WTC11 (cell line): ENCODE measurements around the gene TRAPPC14. TPM values are rescaled to one million over a fixed set of nuclear protein-coding genes. Genes with fewer than 3 reads are reported as not detected.

Source experiments
- ATAC-seq: fragments of 200-7000 bp; cut with Tn5 transposase; 2 replicates; pipeline ENCODE4 v1.10.0; 2021; ENCODE audit warnings: mild to moderate bottlenecking, moderate library complexity
- Bru-seq: library from RNA; stranded (reverse); fragments of 400-500 nt; gene quantifications from one replicate; lab custom pipeline; 2021; lab: Mats Ljungman, UMichigan
- CTCF ChIA-PET: fragments of 300-600 bp; sonication (Branson Sonifier 250); formaldehyde crosslinking; loops from one replicate; lab custom pipeline; 2021; ENCODE audit warnings: antibody characterized with exemption; lab: Charles Lee
- POLR2A ChIA-PET: fragments of 350-600 bp; sonication (Branson Sonifier 250); formaldehyde crosslinking; loops from one replicate; lab custom pipeline; 2021; ENCODE audit warnings: antibody characterized with exemption; lab: Charles Lee
- DNase-seq: peaks from one replicate; pipeline ENCODE4 v3.0.0; 2021; ENCODE audit warnings: low spot score
- H3K27ac Mint-ChIP-seq: 2 replicates; pipeline ENCODE4 v1.8.0; 2021; ENCODE audit warnings: mixed read lengths
- H3K27me3 Mint-ChIP-seq: 2 replicates; pipeline ENCODE4 v1.8.0; 2021; ENCODE audit warnings: low read depth, mild to moderate bottlenecking, moderate library complexity, mixed read lengths
- H3K36me3 Mint-ChIP-seq: 2 replicates; pipeline ENCODE4 v1.8.0; 2021; ENCODE audit warnings: mixed read lengths
- H3K4me1 Mint-ChIP-seq: 2 replicates; pipeline ENCODE4 v1.8.0; 2022; ENCODE audit warnings: mixed read lengths
- H3K4me3 Mint-ChIP-seq: 2 replicates; pipeline ENCODE4 v1.8.0; 2021; ENCODE audit warnings: mild to moderate bottlenecking, moderate library complexity, mixed read lengths
- H3K9me3 Mint-ChIP-seq: 2 replicates; pipeline ENCODE4 v1.8.0; 2021; ENCODE audit warnings: mixed read lengths
- CBFB ChIP-seq: sonication (generic); formaldehyde crosslinking; IDR thresholded peaks from 2 replicates; pipeline ENCODE4 v1.8.1; 2022; ENCODE audit warnings: mild to moderate bottlenecking, low read depth, missing genetic modification reagents
- E2F5 ChIP-seq: sonication (generic); formaldehyde crosslinking; IDR thresholded peaks from 2 replicates; pipeline ENCODE4 v1.8.1; 2022; ENCODE audit warnings: mild to moderate bottlenecking, moderate library complexity, missing genetic modification reagents
- ETV6 ChIP-seq: sonication (generic); formaldehyde crosslinking; IDR thresholded peaks from 2 replicates; pipeline ENCODE4 v1.8.1; 2022; ENCODE audit warnings: mild to moderate bottlenecking, missing genetic modification reagents
- FOXK1 ChIP-seq: sonication (generic); formaldehyde crosslinking; IDR thresholded peaks from 2 replicates; pipeline ENCODE4 v1.8.0; 2022; ENCODE audit warnings: mild to moderate bottlenecking, moderate library complexity, missing genetic modification reagents
- GABPB1 ChIP-seq: sonication (generic); formaldehyde crosslinking; IDR thresholded peaks from 2 replicates; pipeline ENCODE4 v1.8.1; 2023; ENCODE audit warnings: mild to moderate bottlenecking, missing genetic modification reagents
- GTF2I ChIP-seq: fragments of 250-450 bp; sonication (Bioruptor Pico); conservative IDR thresholded peaks from 2 replicates; pipeline ENCODE4 v1.4.0; 2021; ENCODE audit warnings: mild to moderate bottlenecking
- IRF1 ChIP-seq: sonication (generic); formaldehyde crosslinking; IDR thresholded peaks from 2 replicates; pipeline ENCODE4 v1.8.0; 2023; ENCODE audit warnings: missing genetic modification reagents
- PRRX2 ChIP-seq: fragments of 250-450 bp; sonication (Bioruptor Pico); IDR thresholded peaks from 2 replicates; pipeline ENCODE4 v1.8.0; 2021; ENCODE audit warnings: mild to moderate bottlenecking
- USF2 ChIP-seq: sonication (generic); formaldehyde crosslinking; IDR thresholded peaks from 2 replicates; pipeline ENCODE4 v1.8.1; 2023; ENCODE audit warnings: mild to moderate bottlenecking, missing genetic modification reagents, moderate library complexity
- ZBTB21 ChIP-seq: sonication (generic); formaldehyde crosslinking; IDR thresholded peaks from 2 replicates; pipeline ENCODE4 v1.8.1; 2023; ENCODE audit warnings: mild to moderate bottlenecking, missing genetic modification reagents, borderline replicate concordance
- ZMAT4 ChIP-seq: fragments of 250-450 bp; sonication (Bioruptor Pico); IDR thresholded peaks from 2 replicates; pipeline ENCODE4 v1.9.0; 2021; ENCODE audit warnings: mild to moderate bottlenecking
- long read RNA-seq, 3 experiments: library from RNA in 1 of 3; library from capped mRNA in 1 of 3; library from polyadenylated mRNA in 1 of 3; unstranded in 2 of 3; stranded (forward) in 1 of 3; transcript quantifications; one replicate each; pipeline ENCODE4 v2.0.0, GENCODE V29; 2021
- total RNA-seq: library from RNA; stranded (reverse); gene quantifications from 3 replicates; pipeline ENCODE4 v1.2.3, GENCODE V29; 2021
- TF ChIP-seq, protein P1 (sequence below): sonication (generic); formaldehyde crosslinking; IDR thresholded peaks from 2 replicates; pipeline ENCODE4 v1.8.1; 2022; ENCODE audit warnings: mild to moderate bottlenecking, missing genetic modification reagents, moderate library complexity, borderline replicate concordance
- TF ChIP-seq, protein P2 (sequence below): sonication (generic); formaldehyde crosslinking; conservative IDR thresholded peaks from 2 replicates; pipeline ENCODE4 v1.8.1; 2023; ENCODE audit warnings: mild to moderate bottlenecking, low read depth, missing genetic modification reagents, moderate library complexity
- TF ChIP-seq, protein P3 (sequence below): fragments of 250-450 bp; sonication (Bioruptor Pico); IDR thresholded peaks from 2 replicates; pipeline ENCODE4 v1.8.0; 2021; ENCODE audit warnings: mild to moderate bottlenecking
- TF ChIP-seq, protein P4 (sequence below): fragments of 200-600 bp; IDR thresholded peaks from 2 replicates; pipeline ENCODE4 v1.8.0; 2022; ENCODE audit warnings: antibody characterized with exemption
- TF ChIP-seq, protein P5 (sequence below): fragments of 250-450 bp; sonication (Bioruptor Pico); IDR thresholded peaks from 2 replicates; pipeline ENCODE4 v2.1.2; 2022; ENCODE audit warnings: mild to moderate bottlenecking, moderate library complexity
- TF ChIP-seq, protein P6 (sequence below): fragments of 250-450 bp; sonication (Bioruptor Pico); IDR thresholded peaks from 2 replicates; pipeline ENCODE4 v1.9.0; 2021; ENCODE audit warnings: moderate library complexity, mild to moderate bottlenecking, inconsistent platforms, borderline replicate concordance

Gene TRAPPC14, protein sequence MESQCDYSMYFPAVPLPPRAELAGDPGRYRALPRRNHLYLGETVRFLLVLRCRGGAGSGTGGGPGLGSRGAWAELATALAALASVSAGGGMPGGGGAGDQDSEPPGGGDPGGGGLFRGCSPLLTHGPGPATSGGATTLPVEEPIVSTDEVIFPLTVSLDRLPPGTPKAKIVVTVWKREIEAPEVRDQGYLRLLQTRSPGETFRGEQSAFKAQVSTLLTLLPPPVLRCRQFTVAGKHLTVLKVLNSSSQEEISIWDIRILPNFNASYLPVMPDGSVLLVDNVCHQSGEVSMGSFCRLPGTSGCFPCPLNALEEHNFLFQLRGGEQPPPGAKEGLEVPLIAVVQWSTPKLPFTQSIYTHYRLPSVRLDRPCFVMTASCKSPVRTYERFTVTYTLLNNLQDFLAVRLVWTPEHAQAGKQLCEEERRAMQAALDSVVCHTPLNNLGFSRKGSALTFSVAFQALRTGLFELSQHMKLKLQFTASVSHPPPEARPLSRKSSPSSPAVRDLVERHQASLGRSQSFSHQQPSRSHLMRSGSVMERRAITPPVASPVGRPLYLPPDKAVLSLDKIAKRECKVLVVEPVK
- total RNA-seq (25.0 to 28.0 TPM (median 25.1 TPM) in 3 replicates), Bru-seq, nascent RNA (percentile 73 among the genes with signal in this experiment)
- long read RNA-seq, experiment 1, transcript C7orf43-201 (11 exons, 2,520 nt) = major isoform, 24 of 42 reads
- long read RNA-seq, experiment 1, partial matches to known transcripts = 8 of 42 reads
- long read RNA-seq, experiment 1, other reads (novel, unspliced or antisense) = 9 of 42 reads
- long read RNA-seq, experiment 2, partial matches to known transcripts = 3 of 15 reads
- long read RNA-seq, experiment 2, other reads (novel, unspliced or antisense) = 7 of 15 reads
- long read RNA-seq, experiment 3 = 0 reads

DNA sequence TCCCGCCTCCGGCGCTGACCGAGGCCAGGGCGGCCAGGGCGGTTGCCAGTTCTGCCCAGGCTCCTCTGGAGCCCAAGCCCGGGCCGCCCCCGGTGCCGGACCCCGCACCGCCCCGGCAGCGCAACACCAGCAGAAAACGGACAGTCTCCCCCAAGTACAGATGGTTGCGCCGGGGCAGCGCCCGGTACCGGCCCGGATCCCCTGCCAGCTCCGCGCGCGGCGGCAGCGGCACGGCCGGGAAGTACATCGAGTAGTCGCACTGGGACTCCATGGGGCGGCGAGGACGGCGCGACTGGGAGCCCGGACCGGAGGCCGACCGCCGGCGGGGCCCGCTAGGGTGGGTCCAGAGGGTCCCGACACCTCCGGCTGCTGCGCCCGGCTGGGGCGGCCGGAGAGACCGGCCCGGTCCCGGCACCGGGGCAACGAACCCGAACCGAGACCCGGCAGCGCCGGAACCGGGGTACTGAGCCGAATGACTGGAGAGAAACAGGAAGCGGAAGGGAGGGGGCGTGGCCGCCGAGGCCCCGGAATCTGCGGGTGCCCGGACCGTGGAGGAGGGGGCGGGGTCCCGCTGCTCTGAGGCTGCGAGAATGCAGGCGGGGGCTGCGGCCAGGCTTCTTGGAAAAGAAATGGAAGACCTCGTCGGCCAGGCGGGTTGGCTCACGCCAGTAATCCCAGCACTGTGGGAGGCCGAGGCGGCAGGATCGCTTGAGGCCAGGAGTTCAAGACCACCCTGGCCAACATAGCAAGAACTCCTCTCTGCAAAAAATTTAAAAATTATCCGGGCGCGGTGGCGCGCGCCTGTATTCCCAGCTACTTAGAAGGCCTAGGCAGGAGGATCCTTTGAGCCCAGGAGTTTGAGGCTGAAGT is at the start of gene TRAPPC14:
TRAPPC14 (minus strand) TSS at position 495 of the 870 bp plus-strand sequence; CDS start at position 271, 224 bp downstream.
- peak; percentile 65 for ATAC-seq
- ChIA-PET POLR2A (interaction anchor here (0.5 to 1.3 kb wide), 3 partner anchors 10 to 307 kb away, joined by 3 to 5 read pairs (median 3); partner anchors contain the start of genes GAL3ST4 and LAMTOR4), CTCF (interaction anchor here (0.9 to 2.5 kb wide), 9 partner anchors 10 to 58 kb away, joined by 3 to 14 read pairs (median 6); partner anchors contain the start of genes GAL3ST4 and LAMTOR4)
- Mint-ChIP-seq H3K4me1 (peaks cover 38% of the 10 kb centered on the region), H3K36me3 (peaks cover 19% of the 10 kb centered on the region), H3K27me3 (no peaks in the 10 kb centered on the region), H3K4me3 (peak within 1 kb of the TSS; percentile 75), H3K9me3 (no peaks in the 10 kb centered on the region), H3K27ac (peak within 1 kb of the TSS; percentile 87)
- DNase-seq = peak; percentile 97
- no peak for TF ChIP-seq ZBTB21
- TF ChIP-seq, protein P1, sequence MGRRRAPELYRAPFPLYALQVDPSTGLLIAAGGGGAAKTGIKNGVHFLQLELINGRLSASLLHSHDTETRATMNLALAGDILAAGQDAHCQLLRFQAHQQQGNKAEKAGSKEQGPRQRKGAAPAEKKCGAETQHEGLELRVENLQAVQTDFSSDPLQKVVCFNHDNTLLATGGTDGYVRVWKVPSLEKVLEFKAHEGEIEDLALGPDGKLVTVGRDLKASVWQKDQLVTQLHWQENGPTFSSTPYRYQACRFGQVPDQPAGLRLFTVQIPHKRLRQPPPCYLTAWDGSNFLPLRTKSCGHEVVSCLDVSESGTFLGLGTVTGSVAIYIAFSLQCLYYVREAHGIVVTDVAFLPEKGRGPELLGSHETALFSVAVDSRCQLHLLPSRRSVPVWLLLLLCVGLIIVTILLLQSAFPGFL (CRISPR knock-in tag) = no peak
- TF ChIP-seq E2F5 (CRISPR knock-in tag) = no peak
- no peak for TF ChIP-seq USF2 (CRISPR knock-in tag)
- TF ChIP-seq, protein P2, sequence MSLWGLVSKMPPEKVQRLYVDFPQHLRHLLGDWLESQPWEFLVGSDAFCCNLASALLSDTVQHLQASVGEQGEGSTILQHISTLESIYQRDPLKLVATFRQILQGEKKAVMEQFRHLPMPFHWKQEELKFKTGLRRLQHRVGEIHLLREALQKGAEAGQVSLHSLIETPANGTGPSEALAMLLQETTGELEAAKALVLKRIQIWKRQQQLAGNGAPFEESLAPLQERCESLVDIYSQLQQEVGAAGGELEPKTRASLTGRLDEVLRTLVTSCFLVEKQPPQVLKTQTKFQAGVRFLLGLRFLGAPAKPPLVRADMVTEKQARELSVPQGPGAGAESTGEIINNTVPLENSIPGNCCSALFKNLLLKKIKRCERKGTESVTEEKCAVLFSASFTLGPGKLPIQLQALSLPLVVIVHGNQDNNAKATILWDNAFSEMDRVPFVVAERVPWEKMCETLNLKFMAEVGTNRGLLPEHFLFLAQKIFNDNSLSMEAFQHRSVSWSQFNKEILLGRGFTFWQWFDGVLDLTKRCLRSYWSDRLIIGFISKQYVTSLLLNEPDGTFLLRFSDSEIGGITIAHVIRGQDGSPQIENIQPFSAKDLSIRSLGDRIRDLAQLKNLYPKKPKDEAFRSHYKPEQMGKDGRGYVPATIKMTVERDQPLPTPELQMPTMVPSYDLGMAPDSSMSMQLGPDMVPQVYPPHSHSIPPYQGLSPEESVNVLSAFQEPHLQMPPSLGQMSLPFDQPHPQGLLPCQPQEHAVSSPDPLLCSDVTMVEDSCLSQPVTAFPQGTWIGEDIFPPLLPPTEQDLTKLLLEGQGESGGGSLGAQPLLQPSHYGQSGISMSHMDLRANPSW (CRISPR knock-in tag) = no peak
- TF ChIP-seq, protein P3, sequence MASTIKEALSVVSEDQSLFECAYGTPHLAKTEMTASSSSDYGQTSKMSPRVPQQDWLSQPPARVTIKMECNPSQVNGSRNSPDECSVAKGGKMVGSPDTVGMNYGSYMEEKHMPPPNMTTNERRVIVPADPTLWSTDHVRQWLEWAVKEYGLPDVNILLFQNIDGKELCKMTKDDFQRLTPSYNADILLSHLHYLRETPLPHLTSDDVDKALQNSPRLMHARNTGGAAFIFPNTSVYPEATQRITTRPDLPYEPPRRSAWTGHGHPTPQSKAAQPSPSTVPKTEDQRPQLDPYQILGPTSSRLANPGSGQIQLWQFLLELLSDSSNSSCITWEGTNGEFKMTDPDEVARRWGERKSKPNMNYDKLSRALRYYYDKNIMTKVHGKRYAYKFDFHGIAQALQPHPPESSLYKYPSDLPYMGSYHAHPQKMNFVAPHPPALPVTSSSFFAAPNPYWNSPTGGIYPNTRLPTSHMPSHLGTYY (CRISPR knock-in tag) = no peak
- TF ChIP-seq, protein P4, sequence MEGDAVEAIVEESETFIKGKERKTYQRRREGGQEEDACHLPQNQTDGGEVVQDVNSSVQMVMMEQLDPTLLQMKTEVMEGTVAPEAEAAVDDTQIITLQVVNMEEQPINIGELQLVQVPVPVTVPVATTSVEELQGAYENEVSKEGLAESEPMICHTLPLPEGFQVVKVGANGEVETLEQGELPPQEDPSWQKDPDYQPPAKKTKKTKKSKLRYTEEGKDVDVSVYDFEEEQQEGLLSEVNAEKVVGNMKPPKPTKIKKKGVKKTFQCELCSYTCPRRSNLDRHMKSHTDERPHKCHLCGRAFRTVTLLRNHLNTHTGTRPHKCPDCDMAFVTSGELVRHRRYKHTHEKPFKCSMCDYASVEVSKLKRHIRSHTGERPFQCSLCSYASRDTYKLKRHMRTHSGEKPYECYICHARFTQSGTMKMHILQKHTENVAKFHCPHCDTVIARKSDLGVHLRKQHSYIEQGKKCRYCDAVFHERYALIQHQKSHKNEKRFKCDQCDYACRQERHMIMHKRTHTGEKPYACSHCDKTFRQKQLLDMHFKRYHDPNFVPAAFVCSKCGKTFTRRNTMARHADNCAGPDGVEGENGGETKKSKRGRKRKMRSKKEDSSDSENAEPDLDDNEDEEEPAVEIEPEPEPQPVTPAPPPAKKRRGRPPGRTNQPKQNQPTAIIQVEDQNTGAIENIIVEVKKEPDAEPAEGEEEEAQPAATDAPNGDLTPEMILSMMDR = no peak
- TF ChIP-seq, protein P5, sequence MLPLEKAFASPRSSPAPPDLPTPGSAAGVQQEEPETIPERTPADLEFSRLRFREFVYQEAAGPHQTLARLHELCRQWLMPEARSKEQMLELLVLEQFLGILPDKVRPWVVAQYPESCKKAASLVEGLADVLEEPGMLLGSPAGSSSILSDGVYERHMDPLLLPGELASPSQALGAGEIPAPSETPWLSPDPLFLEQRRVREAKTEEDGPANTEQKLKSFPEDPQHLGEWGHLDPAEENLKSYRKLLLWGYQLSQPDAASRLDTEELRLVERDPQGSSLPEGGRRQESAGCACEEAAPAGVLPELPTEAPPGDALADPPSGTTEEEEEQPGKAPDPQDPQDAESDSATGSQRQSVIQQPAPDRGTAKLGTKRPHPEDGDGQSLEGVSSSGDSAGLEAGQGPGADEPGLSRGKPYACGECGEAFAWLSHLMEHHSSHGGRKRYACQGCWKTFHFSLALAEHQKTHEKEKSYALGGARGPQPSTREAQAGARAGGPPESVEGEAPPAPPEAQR (CRISPR knock-in tag) = no peak
- TF ChIP-seq CBFB (CRISPR knock-in tag) = no peak
- TF ChIP-seq FOXK1 (CRISPR knock-in tag) = 0 out of 2 replicates have a peak, but pooled peaks have one; percentile 51
- TF ChIP-seq GABPB1 (CRISPR knock-in tag) = peak; percentile 65
- TF ChIP-seq, protein P6, sequence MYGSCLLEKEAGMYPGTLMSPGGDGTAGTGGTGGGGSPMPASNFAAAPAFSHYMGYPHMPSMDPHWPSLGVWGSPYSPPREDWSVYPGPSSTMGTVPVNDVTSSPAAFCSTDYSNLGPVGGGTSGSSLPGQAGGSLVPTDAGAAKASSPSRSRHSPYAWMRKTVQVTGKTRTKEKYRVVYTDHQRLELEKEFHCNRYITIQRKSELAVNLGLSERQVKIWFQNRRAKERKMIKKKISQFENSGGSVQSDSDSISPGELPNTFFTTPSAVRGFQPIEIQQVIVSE = no peak
- TF ChIP-seq PRRX2 (CRISPR knock-in tag) = no peak
- TF ChIP-seq GTF2I (CRISPR knock-in tag) = no peak
- TF ChIP-seq ZMAT4 (CRISPR knock-in tag) = no peak
- 0 out of 2 replicates have a peak, but pooled peaks have one; percentile 14 for TF ChIP-seq ETV6 (CRISPR knock-in tag)
- TF ChIP-seq IRF1 (CRISPR knock-in tag) = no peak
